CD4-positive, CD25-positive, alpha-beta regulatory T cell (primary cell): ENCODE data around the gene FAM219B. TPM values are rescaled to one million over a fixed set of nuclear protein-coding genes. Genes with fewer than 3 reads are reported as not detected.

Source experiments
- ATAC-seq, 2 donors: fragments of 150-1000 bp; cut with Tn5 transposase; one replicate each; pipeline ENCODE4 v1.10.0; 2021; ENCODE audit warnings: low read depth in 2 of 2, moderate number of reproducible peaks in 2 of 2, moderate library complexity in 1 of 2
- DNase-seq, 3 donors: peaks; one replicate each; pipeline versions ENCODE4 v3.0.0 to v3.0.0-alpha.2; 2012 to 2022; ENCODE audit warnings: mixed read lengths in 1 of 3
- H3K27ac ChIP-seq: one replicate; pipeline ENCODE4 v1.7.0; 2013; ENCODE audit warnings: mild to moderate bottlenecking, low read length; ENCODE audit not compliant: insufficient read depth, poor library complexity, severe bottlenecking
- H3K27me3 ChIP-seq: one replicate; pipeline ENCODE4 v1.7.0; 2013; ENCODE audit warnings: low read length; ENCODE audit not compliant: control insufficient read depth, insufficient read depth
- H3K36me3 ChIP-seq: one replicate; pipeline ENCODE4 v1.7.0; 2013; ENCODE audit warnings: mild to moderate bottlenecking, low read length, moderate library complexity; ENCODE audit not compliant: control insufficient read depth, insufficient read depth
- H3K4me1 ChIP-seq: 2 replicates; pipeline ENCODE4 v1.7.0; 2013; ENCODE audit warnings: mild to moderate bottlenecking, low read length; ENCODE audit not compliant: insufficient read depth, control insufficient read depth, poor library complexity, severe bottlenecking
- H3K4me3 ChIP-seq: one replicate; pipeline ENCODE4 v1.7.0; 2013; ENCODE audit warnings: low read depth, mild to moderate bottlenecking, low read length, moderate library complexity
- H3K9me3 ChIP-seq, 2 experiments: 1 replicate in 1 of 2; 2 replicates in 1 of 2; pipeline ENCODE4 v1.7.0; 2013; ENCODE audit warnings: low read length in 2 of 2, mild to moderate bottlenecking in 1 of 2, moderate library complexity in 1 of 2; ENCODE audit not compliant: control insufficient read depth in 2 of 2
- H3K27ac Mint-ChIP-seq, 3 donors: one replicate each; pipeline ENCODE4 v1.8.0; 2020 to 2022; ENCODE audit warnings: mild to moderate bottlenecking in 3 of 3, mixed read lengths in 3 of 3, moderate library complexity in 2 of 3
- H3K27me3 Mint-ChIP-seq: one replicate; pipeline ENCODE4 v1.8.0; 2022; ENCODE audit warnings: mild to moderate bottlenecking, mixed read lengths
- H3K36me3 Mint-ChIP-seq: one replicate; pipeline ENCODE4 v1.8.0; 2020; ENCODE audit warnings: mixed read lengths
- H3K4me1 Mint-ChIP-seq, 4 donors: one replicate each; pipeline ENCODE4 v1.8.0; 2020 to 2022; ENCODE audit warnings: mixed read lengths in 4 of 4, mild to moderate bottlenecking in 1 of 4
- H3K4me3 Mint-ChIP-seq, 4 donors: one replicate each; pipeline ENCODE4 v1.8.0; 2020 to 2022; ENCODE audit warnings: mild to moderate bottlenecking in 4 of 4, mixed read lengths in 4 of 4, moderate library complexity in 3 of 4
- H3K9me3 Mint-ChIP-seq, 7 donors: one replicate each; pipeline ENCODE4 v1.8.0; 2020 to 2022; ENCODE audit warnings: mixed read lengths in 7 of 7, mild to moderate bottlenecking in 3 of 7, moderate library complexity in 2 of 7
- polyA plus RNA-seq, 4 donors: library from polyadenylated mRNA; unstranded; fragments of 300-500 nt; fragmentation: Illumina TruSeq; gene quantifications; one replicate each; pipeline ENCODE4 v1.2.3, GENCODE V29; 2021
- total RNA-seq: library from RNA; stranded (reverse); gene quantifications from one replicate; pipeline ENCODE4 v1.2.3, GENCODE V29; 2022

FAM219B gene
- total and polyA plus RNA-seq, 5 donors from 2014 or later, result 22.0 to 79.7 (median 26.2) TPM

DNA sequence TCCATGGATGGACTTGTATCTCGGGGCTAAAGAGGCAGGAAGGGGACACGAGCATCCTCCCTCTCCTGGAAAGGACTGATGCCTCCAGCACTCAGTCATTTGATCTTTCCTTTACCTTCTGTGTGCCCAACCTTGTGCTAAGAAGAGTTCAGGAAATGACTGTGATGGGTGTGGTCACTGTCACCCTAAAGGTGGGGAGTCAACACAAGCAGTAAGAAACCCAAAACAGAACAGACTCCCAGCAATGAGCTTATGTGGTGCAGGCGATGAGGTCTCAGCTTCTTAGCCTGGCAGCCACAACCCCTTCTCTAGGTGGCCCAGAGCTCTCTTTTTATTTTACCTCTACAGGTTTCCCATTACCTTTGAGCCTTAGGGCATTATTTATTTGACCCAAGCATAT is 13.0 kb downstream of the FAM219B start:
- Histone ChIP-seq H3K4me3 (peak overlapping the region; percentile 58), H3K27ac (peak overlapping the region; percentile 65), H3K36me3 (peaks cover 22% of the 10 kb centered on the region), H3K9me3 (no peaks in the 10 kb centered on the region), H3K27me3 (no peaks in the 10 kb centered on the region), H3K4me1 (peaks cover 54% of the 10 kb centered on the region)
- ATAC-seq (peak; percentile 78), DNase-seq (peak; percentile 15 to 95 (median 76))
- peaks cover 25% of the 10 kb centered on the region for H3K36me3 Mint-ChIP-seq
- H3K4me3 Mint-ChIP-seq, result peak overlapping the region; percentile 84 to 93 (median 88)
- H3K27me3 Mint-ChIP-seq, result peaks cover 4% of the 10 kb centered on the region
- H3K4me1 Mint-ChIP-seq, result peaks cover 19 to 74% (median 36%) of the 10 kb centered on the region in 4 donors
- peak overlapping the region; percentile 92 to 100 (median 100) for H3K27ac Mint-ChIP-seq
- H3K9me3 Mint-ChIP-seq, result no peaks in the 10 kb centered on the region

GRCh38 chr15:74892931-74893330 is 13.7 kb downstream of the FAM219B start:
- peak overlapping the region; percentile 92 to 100 (median 100) for H3K27ac Mint-ChIP-seq
- H3K4me1 ChIP-seq, result peaks cover 55% of the 10 kb centered on the region
- no peaks in the 10 kb centered on the region for H3K9me3 Mint-ChIP-seq
- H3K4me3 ChIP-seq, result peak overlapping the region; percentile 58
- H3K36me3 Mint-ChIP-seq, result peaks cover 25% of the 10 kb centered on the region
- peaks cover 4% of the 10 kb centered on the region for H3K27me3 Mint-ChIP-seq
- no peak for ATAC-seq
- no peak for DNase-seq
- peaks cover 19% of the 10 kb centered on the region for H3K36me3 ChIP-seq
- H3K9me3 ChIP-seq, result no peaks in the 10 kb centered on the region
- H3K27me3 ChIP-seq, result no peaks in the 10 kb centered on the region
- H3K4me1 Mint-ChIP-seq, result peaks cover 19 to 75% (median 36%) of the 10 kb centered on the region in 4 donors
- H3K4me3 Mint-ChIP-seq, result peak overlapping the region; percentile 84 to 93 (median 88)
- peak overlapping the region; percentile 65 for H3K27ac ChIP-seq

DNA sequence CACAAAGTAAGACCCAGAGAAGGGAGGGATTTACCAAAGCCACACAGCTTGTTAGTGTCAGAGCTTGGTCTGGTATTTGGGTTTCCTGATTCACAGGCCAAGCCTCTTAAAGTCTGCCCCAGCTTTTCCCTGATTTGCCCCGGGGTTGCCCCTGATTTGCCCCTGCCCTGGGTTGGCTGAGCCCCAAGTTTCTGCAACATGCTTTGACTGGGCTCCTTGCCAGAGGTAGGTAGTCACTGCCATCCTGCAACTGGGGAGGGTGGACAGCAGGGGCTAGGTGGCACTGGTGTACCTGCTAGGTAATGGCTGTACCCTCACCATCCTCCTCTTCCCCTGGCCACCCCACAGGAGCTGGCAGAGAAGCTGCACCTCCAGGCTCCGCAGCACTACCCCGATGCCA is 14.3 kb downstream of the FAM219B start:
- Histone ChIP-seq H3K27ac (no peak overlapping the region), H3K27me3 (no peaks in the 10 kb centered on the region), H3K4me1 (peaks cover 55% of the 10 kb centered on the region), H3K4me3 (no peak overlapping the region), H3K36me3 (peaks cover 13% of the 10 kb centered on the region), H3K9me3 (no peaks in the 10 kb centered on the region)
- H3K4me1 Mint-ChIP-seq, result peaks cover 19 to 70% (median 36%) of the 10 kb centered on the region in 4 donors
- H3K9me3 Mint-ChIP-seq, result no peaks in the 10 kb centered on the region
- H3K27me3 Mint-ChIP-seq, result peaks cover 4% of the 10 kb centered on the region
- peaks cover 25% of the 10 kb centered on the region for H3K36me3 Mint-ChIP-seq
- no peak for DNase-seq
- H3K4me3 Mint-ChIP-seq, result peak overlapping the region; percentile 74 to 90 (median 84)
- ATAC-seq, result no peak
- peak overlapping the region; percentile 92 to 100 (median 100) for H3K27ac Mint-ChIP-seq

DNA sequence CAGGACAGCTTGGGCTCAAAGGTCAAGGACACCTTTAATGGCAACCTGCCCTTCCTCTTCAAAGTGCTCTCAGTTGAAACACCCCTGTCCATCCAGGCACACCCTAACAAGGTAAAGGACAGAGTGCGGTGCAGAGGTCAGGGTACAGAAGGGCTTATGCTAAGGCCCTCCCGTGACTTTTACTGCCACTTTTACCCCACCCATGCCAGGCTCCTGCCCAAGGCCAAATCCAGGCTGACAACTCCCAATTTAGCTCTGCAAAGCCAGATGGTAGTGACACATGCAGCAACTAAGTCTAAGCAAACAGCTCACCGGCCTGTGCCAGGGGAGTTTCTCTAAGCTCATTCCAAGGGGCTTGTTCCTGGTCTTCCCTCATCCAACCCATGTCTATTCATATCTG is 15.2 kb downstream of the FAM219B start:
- peak overlapping the region; percentile 20 to 92 (median 20) for H3K27ac Mint-ChIP-seq

DNA sequence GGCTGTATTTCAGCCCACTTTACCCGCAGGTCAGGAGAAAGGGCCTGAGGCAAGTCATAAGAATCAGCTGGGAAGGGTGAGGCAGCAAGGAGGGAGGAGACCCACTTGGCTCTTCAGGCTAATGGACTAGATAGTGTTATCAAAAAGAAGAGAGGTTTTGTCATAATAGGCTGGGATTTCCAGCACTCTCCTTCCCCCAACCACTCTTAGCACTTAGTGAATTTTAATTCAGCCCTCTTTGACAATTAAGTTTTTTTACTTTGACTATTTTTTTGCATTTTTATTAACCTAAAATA is 16.0 kb downstream of the FAM219B start:
- no peak for ATAC-seq
- peaks cover 4% of the 10 kb centered on the region for H3K27me3 Mint-ChIP-seq
- H3K27ac ChIP-seq, result peak overlapping the region; percentile 81

More for the DNA sequence above, 15.2 kb downstream of the FAM219B start:
- H3K27me3 Mint-ChIP-seq, result peaks cover 4% of the 10 kb centered on the region
- Histone ChIP-seq H3K27me3 (no peaks in the 10 kb centered on the region), H3K4me1 (peaks cover 55% of the 10 kb centered on the region), H3K9me3 (no peaks in the 10 kb centered on the region), H3K27ac (no peak overlapping the region), H3K36me3 (peaks cover 6% of the 10 kb centered on the region), H3K4me3 (no peak overlapping the region)
- H3K4me3 Mint-ChIP-seq, result peak overlapping the region; percentile 74 to 91 (median 87)
- peaks cover 21% of the 10 kb centered on the region for H3K36me3 Mint-ChIP-seq
- DNase-seq (no peak), ATAC-seq (no peak)
- H3K9me3 Mint-ChIP-seq, result no peaks in the 10 kb centered on the region
- H3K4me1 Mint-ChIP-seq, result peaks cover 19 to 65% (median 36%) of the 10 kb centered on the region in 4 donors

GRCh38 chr15:74889883-74890664 is 16.6 kb downstream of the FAM219B start, which contains the start of gene MPI:
Gene MPI (plus strand): TSS chr15:74890042. CDS start chr15:74890074, 32 bp downstream.
- Histone ChIP-seq H3K27me3 (no peaks in the 10 kb centered on the region), H3K9me3 (no peaks in the 10 kb centered on the region), H3K36me3 (peaks cover 3% of the 10 kb centered on the region), H3K4me3 (peak within 1 kb of the TSS; percentile 78), H3K4me1 (peaks cover 56% of the 10 kb centered on the region), H3K27ac (peak within 1 kb of the TSS; percentile 81)
- peaks cover 4% of the 10 kb centered on the region for H3K27me3 Mint-ChIP-seq
- H3K4me1 Mint-ChIP-seq, result peaks cover 19 to 60% (median 34%) of the 10 kb centered on the region in 4 donors
- peak within 1 kb of the TSS; percentile 84 to 94 (median 90) for H3K4me3 Mint-ChIP-seq
- ATAC-seq (peak; percentile 87), DNase-seq (peak; percentile 80 to 89 (median 82))
- peaks cover 21% of the 10 kb centered on the region for H3K36me3 Mint-ChIP-seq
- no peaks in the 10 kb centered on the region for H3K9me3 Mint-ChIP-seq
- H3K27ac Mint-ChIP-seq, result peak within 1 kb of the TSS; percentile 92 to 97 (median 94)

More for the DNA sequence above, 16.0 kb downstream of the FAM219B start:
- Mint-ChIP-seq H3K36me3 (peaks cover 21% of the 10 kb centered on the region), H3K4me3 (peak overlapping the region; percentile 84 to 94 (median 90)), H3K9me3 (no peaks in the 10 kb centered on the region), H3K4me1 (peaks cover 19 to 64% (median 35%) of the 10 kb centered on the region in 4 donors), H3K27ac (peak overlapping the region; percentile 92 to 97 (median 94))
- Histone ChIP-seq H3K4me1 (peaks cover 55% of the 10 kb centered on the region), H3K27me3 (no peaks in the 10 kb centered on the region), H3K4me3 (peak overlapping the region; percentile 78), H3K36me3 (peaks cover 3% of the 10 kb centered on the region), H3K9me3 (no peaks in the 10 kb centered on the region)
- DNase-seq, result no peak

GRCh38 chr15:74889390-74889882 is 17.2 kb downstream of the FAM219B start:
- Mint-ChIP-seq H3K9me3 (no peaks in the 10 kb centered on the region), H3K27me3 (peaks cover 4% of the 10 kb centered on the region), H3K36me3 (peaks cover 21% of the 10 kb centered on the region), H3K4me1 (peaks cover 19 to 64% (median 38%) of the 10 kb centered on the region in 4 donors), H3K27ac (peak overlapping the region; percentile 92 to 97 (median 94)), H3K4me3 (peak overlapping the region; percentile 84 to 94 (median 90))
- Histone ChIP-seq H3K4me1 (peaks cover 60% of the 10 kb centered on the region), H3K4me3 (peak overlapping the region; percentile 78), H3K36me3 (peaks cover 3% of the 10 kb centered on the region), H3K27ac (peak overlapping the region; percentile 81), H3K9me3 (no peaks in the 10 kb centered on the region), H3K27me3 (no peaks in the 10 kb centered on the region)
- DNase-seq (no peak), ATAC-seq (peak; percentile 3 to 5)
